GM12873 (cell line): Measurements from ENCODE around the gene TOMM34.

Source experiments
- TF ChIP-seq, protein P1 (sequence below): IDR thresholded peaks from 2 replicates; pipeline ENCODE4 v1.5.1; 2012; ENCODE audit warnings: low read depth, mild to moderate bottlenecking, moderate library complexity, low read length, control low read depth; ENCODE audit not compliant: insufficient read depth; ENCODE audit errors: missing control alignments

TOMM34 gene

GRCh38 chr20:44928595-44928994 is 31.6 kb downstream of the TOMM34 start:
- TF ChIP-seq, protein P1, sequence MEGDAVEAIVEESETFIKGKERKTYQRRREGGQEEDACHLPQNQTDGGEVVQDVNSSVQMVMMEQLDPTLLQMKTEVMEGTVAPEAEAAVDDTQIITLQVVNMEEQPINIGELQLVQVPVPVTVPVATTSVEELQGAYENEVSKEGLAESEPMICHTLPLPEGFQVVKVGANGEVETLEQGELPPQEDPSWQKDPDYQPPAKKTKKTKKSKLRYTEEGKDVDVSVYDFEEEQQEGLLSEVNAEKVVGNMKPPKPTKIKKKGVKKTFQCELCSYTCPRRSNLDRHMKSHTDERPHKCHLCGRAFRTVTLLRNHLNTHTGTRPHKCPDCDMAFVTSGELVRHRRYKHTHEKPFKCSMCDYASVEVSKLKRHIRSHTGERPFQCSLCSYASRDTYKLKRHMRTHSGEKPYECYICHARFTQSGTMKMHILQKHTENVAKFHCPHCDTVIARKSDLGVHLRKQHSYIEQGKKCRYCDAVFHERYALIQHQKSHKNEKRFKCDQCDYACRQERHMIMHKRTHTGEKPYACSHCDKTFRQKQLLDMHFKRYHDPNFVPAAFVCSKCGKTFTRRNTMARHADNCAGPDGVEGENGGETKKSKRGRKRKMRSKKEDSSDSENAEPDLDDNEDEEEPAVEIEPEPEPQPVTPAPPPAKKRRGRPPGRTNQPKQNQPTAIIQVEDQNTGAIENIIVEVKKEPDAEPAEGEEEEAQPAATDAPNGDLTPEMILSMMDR = no peak

DNA sequence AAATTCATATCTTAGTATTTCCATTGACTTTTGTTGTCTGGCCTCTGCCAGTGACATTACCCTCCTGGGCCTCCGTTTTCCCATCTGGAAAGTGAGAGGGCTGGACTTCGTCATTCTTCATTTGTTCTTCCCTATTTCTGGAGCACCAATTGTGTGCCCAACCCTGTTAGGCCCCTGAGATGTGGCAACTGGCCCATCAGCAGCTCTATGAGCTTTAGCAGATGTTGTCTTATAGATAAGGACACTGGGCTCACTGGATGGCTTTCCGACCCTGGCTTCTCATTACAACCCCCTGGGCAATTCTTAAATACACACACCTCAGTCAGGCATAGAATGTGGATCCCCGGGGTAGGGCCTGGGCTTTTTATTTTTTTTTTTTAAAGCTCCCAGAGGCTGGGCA is 35.7 kb downstream of the TOMM34 start:
- TF ChIP-seq, protein P1 = no peak

- TF ChIP-seq, protein P1 = no peak
Observed at GRCh38 chr20:44921447-44921846, 38.8 kb downstream of the TOMM34 start.

- TF ChIP-seq, protein P1 = no peak
Observed at GRCh38 chr20:44918761-44919160, 41.4 kb downstream of the TOMM34 start.

DNA sequence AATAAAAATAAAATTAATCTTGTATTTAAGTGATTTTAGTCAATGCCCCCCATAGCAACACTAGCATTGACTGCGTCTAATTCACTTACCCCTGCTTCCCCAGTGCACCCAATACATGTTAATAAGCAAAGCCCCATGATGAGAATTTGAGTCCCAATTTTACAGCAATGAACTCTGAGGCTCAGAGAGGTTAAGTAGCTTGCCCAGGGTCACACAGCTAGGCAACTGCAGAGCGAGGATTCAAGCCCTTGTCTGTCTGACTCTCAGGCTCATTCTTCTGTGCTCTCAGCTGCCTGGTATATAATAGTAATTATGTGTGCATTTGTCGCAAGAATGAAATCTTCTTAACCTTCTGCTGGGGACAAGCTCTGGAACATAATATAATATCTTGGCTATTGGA is 41.9 kb downstream of the TOMM34 start:
- TF ChIP-seq, protein P1 = no peak

GRCh38 chr20:44917399-44917798 is 42.8 kb downstream of the TOMM34 start:
- TF ChIP-seq, protein P1 = no peak

DNA sequence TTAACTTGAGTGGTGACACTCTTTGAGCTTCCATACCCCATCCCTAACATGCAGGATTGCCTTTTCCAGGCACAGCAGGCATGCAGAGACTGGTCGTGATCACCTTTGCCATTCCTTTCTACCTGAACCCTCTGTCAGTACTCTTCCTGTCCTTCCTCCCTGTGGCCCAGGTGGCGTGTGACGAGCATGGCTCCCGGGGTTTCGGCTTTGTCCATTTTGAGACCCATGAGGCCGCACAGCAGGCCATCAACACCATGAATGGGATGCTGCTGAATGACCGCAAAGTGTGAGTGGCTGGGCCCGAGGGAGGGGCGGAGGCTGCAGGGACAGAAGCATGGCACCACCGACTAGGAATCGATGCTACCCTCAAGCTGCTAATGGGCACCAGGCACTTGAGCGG is 43.6 kb downstream of the TOMM34 start:
- TF ChIP-seq, protein P1 = no peak
